Stimulated activated CD4-positive, alpha-beta T cell treated with anti-CD3 and anti-CD28 coated beads, Interleukin-2, amount 100 ng/mL, for 24 hours (primary cell): ENCODE results near the gene CFAP54.
"Not testable (repeated sequence)": the region's sequence is repeated elsewhere in the genome, so short reads cannot be mapped to it uniquely, and the experiment has no call there.

Source experiments
- DNase-seq, 2 donors: peaks; one replicate each; pipeline ENCODE4 v3.0.0-alpha.2; 2020

CFAP54 gene

DNA sequence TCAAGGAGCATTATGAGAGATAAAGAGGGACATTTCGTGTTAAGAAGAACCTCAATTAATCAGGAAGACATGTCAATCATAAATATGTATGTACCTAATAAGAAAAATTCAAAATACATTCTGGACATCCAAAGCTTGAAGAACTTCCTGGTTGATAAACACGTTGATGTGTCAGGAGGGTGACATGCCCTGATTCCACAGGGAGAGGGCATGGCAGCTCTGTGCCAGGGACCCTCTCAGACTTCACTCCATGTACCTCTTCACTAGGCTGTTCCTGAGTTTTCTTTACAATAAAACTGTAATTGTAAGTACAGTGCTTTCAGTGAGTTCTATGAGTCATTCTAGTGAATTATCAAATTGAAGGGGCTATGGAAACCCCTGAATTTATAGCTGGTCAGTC is 163.5 kb downstream of the CFAP54 start:
- DNase-seq = no peak

- no peak for DNase-seq
Measured at GRCh38 chr12:96658075-96658474, 168.7 kb downstream of the CFAP54 start.

- no peak for DNase-seq
Measured at GRCh38 chr12:96669786-96670185, 180.4 kb downstream of the CFAP54 start.

GRCh38 chr12:96670334-96670899 is 181.0 kb downstream of the CFAP54 start:
- DNase-seq = no peak

DNA sequence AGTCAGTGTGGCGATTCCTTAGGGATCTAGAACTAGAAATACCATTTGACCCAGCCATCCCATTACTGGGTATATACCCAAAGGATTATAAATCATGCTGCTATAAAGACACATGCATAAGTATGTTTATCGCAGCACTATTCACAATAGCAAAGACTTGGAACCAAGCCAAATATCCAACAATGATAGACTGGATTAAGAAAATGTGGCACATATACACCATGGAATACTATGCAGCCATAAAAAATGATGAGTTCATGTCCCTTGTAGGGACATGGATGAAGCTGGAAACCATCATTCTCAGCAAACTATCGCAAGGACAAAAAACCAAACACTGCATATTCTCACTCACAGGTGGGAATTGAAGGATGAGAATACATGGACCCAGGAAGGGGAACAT is 186.1 kb downstream of the CFAP54 start:
- not testable (repeated sequence) for DNase-seq

GRCh38 chr12:96677363-96677762 is 188.0 kb downstream of the CFAP54 start:
- no peak for DNase-seq

DNA sequence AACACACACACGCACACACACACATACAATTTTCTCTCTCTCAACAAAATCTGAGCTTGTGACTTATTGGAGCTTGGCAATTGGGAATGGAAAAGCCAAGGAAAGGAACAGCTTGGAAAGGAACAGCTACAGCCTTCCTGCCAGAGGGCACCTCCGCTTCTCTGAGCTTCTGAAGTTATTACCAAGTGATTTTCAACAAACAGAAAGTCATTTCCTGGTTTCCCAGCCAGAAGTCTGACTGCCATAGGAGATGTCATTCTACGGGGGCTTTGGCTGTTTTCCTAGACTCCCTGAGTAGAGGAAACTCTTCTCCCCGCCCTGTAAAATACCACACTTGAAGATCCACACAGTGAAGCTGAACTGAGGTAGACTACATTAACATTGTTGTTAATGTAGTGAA is 198.3 kb downstream of the CFAP54 start:
- DNase-seq = no peak

DNA sequence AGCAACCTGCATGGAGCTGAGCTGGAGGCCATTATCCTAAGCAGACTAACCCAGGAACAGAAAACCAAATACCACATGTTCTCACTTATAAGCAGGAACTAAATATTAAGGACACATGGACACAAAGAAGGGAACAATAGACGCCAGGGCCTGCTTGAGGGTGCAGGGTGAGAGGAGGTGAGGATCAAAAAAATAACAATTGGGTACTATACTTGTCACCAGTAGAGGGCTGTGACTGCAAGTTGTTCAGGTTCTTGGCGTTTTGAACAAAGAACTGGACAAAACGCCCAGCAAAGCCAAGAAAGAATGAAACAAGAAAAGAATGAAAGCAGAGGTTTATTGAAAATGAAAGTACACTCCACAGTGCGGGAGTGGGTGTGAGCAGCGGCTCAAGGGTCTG is 209.1 kb downstream of the CFAP54 start:
- no peak for DNase-seq

- no peak for DNase-seq
Measured at GRCh38 chr12:96698965-96699364, 209.6 kb downstream of the CFAP54 start.

- DNase-seq = no peak
Measured at GRCh38 chr12:96701856-96702255, 212.5 kb downstream of the CFAP54 start.

DNA sequence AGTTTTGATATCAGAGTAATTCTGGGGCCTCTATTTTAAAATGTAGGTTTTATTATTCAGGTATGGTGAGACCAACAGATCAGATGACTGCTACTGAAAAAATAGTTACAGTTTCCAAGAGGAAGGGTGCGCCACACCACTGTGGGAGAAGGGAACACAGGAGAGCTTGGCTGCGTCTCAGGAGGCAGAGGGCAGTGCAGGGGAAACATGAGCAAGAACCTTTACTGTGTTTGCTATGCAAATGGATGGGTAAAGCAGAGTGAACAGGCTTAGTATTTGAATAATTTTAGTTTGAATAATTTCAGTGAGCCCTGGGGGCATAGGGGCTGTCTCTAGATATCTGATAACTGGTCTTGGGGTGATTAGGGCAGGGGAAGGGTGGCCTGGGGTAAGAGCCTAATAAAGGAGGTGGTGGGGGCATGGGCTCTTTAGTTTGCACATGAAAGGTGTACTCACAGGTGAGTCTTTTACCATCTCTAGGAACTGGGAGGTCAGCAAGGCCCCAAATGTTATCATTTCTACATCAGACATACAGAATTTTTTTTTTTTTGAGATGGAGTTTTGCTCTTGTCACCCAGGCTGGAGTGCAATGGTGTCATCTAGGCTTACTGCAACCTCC is 220.9 kb downstream of the CFAP54 start:
- no peak for DNase-seq

- no peak for DNase-seq
Measured at GRCh38 chr12:96711364-96711763, 222.0 kb downstream of the CFAP54 start.

- no peak for DNase-seq
Measured at GRCh38 chr12:96714199-96714598, 224.8 kb downstream of the CFAP54 start.

DNA sequence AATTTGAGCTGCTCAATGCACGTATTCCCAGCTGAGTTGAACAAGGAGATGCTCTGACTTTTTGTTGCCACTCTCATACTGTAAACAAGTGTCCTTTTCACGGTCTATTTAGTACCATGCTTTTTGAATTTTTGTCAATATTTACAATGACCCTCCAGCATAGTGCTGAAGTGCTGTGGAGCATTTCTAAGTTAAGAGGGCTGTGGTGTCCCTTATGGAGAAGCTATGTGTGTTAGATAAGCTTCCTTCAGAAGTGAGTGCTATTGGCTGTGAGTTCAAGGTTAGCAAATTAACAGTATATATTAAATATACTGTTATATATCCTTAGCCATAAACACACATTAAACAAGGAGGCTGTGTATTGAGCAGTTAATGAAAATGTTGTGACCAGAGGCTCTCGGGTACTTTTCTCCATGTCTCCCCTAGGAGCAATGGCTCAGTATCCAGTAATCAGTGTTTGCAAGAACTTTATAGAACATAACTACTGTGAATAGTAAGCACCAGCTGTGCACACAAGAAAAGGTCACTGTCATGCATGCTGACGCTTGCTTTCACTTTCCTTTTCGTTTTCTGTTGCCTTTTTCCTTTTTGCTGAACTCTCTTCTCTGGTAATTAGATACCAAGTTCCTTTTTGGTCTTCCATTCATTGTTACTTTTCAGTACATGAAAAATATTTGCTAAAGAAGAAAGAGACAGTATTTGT is 230.4 kb downstream of the CFAP54 start:
- DNase-seq = no peak

DNA sequence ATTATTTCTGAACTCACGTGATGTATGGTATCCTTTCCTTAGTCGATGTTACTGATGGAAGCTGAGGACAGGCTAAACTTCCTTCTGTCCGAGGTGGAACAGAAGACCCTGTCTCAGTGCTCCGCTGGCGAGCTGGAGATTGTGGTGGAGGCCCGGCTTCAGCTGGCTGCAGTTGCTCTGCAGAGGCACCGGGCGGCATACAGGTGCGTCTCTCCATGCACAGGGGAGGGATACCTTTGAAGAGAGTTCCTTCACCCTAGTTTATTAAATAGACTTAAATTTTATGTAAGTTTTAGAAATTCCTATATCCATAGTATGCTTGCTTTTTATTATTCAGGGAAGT is 231.0 kb downstream of the CFAP54 start:
- peak in 1 of 2 donors; percentile 23 for DNase-seq

GRCh38 chr12:96729466-96729865 is 240.1 kb downstream of the CFAP54 start:
- DNase-seq = not testable (repeated sequence)

GRCh38 chr12:96729886-96730285 is 240.5 kb downstream of the CFAP54 start:
- no peak for DNase-seq

GRCh38 chr12:96743606-96744005 is 254.2 kb downstream of the CFAP54 start:
- no peak for DNase-seq

GRCh38 chr12:96749999-96750398 is 260.6 kb downstream of the CFAP54 start:
- DNase-seq = no peak

DNA sequence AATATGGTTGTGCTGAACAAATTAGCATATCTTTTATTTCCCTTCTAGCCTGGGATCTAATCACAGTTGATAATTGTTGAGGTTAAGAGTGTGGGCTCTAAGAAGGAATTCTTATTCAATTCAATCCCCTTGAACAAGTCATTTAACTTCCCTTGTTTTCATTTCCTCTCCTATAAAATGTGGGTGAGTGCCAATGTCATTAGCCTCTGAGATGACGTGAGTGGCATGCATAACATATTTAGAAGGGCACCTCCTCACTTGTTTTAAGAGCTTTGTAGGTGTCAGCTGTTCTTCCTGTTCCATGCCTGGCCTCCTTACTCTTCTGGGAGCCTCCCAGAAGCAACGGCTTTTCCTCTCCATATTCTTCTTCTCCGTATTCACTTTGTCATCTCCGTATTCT is 262.2 kb downstream of the CFAP54 start:
- DNase-seq = no peak

DNA sequence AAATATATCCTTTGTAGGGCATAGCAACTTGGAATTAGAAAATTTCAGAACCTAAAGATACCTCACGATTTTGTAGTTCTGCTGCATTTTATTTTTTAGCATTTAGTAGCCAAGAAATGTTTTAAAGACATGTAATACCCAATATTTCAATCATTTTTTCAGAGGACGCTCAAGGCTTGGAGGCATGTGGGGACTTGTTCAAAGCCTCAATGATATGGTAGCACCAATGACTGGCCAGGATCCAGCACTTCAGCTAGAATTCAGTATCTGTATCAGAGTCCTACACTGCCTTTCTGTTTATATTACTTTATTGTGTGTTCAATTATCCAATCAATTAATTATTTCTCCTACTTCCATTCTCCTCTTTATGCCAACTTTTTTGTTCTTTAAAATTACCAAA is 262.8 kb downstream of the CFAP54 start:
- no peak for DNase-seq

GRCh38 chr12:96766232-96766631 is 276.9 kb downstream of the CFAP54 start:
- DNase-seq = no peak

DNA sequence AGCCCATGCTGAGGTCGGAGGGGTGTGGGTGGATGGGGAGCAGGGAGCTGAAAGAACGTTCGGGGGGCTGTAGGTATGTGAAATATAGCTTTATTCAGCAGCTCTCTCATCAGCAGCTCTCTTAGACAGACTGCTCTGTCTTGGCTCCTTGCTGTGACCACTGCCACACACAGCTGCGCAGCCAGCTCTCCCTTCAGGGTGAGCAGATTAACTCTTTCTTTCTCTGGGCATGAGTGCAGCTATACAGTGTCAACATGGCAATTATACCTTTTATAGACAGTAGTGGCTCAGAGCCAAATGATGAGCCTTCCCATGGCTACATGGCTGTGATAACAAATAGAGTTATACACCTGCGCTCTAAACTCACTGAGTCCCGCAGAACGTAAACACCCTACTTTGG is 280.0 kb downstream of the CFAP54 start:
- DNase-seq = no peak

DNA sequence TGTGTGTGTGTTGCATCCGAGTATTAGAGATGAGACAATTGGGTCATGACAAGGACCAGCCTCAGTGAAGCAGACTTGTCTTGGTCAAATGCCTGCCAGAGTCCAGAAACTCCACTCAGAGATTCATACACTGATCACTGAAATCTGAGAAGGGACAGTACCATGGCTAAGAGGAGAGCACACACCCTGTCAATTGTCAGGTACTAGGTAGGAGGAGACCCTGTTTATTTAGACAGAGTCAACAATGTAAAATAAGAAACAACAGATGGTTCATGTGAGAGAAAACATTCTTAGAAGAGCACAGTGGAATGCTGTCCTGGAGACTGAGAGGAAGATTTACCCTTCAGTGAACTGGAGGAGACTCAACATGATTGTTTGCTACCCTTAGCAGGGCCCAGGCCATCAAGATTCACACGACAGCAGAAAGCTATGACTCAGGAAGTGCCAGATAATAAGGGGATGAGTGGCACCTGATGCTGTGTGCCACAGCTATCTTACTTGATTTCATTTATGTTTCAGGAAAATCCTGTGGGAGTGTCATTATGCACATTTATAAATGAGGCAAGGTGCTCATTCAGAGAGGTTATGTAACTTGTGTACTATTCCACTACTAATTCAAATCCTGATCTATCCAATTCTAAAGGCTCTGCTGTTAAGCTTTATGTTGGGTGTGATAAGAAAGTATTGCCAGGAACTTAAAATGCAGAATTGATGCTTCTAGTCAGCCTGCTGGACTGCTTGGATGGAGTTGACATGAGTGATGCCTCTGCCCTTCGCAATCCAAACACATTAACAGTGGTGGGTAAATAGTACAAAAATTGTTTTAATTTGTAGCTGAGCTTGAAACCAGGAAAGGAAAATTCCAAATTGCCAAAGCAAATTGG is 281.1 kb downstream of the CFAP54 start:
- DNase-seq = no peak
